Measurements from ENCODE around the gene NUP43. TPM values are rescaled to one million over a fixed set of nuclear protein-coding genes. Genes with fewer than 3 reads are reported as not detected.
"Not testable (repeated sequence)": the region's sequence is repeated elsewhere in the genome, so short reads cannot be mapped to it uniquely, and the experiment has no call there.

The NUP43 gene
- 10 to 100 TPM; 24.8 to 29.0 TPM for total RNA-seq
- long read RNA-seq, donor 1, partial matches to known transcripts, result 0 of 1 reads
- long read RNA-seq, donor 1, other reads (novel, unspliced or antisense), result 1 of 1 reads
- long read RNA-seq, donor 2, partial matches to known transcripts, result 0 of 7 reads
- long read RNA-seq, donor 2, other reads (novel, unspliced or antisense), result 4 of 7 reads

GRCh38 chr6:149746147-149746946, at the start of gene NUP43:
Gene NUP43, minus strand, starts transcription at chr6:149746529. Its CDS starts 34 bp downstream, at chr6:149746495.
- intact Hi-C loops (cut with DNase I), result no loop called here
- DNase-seq (ENCODE audit: low spot score), result peak; percentile 98

DNA sequence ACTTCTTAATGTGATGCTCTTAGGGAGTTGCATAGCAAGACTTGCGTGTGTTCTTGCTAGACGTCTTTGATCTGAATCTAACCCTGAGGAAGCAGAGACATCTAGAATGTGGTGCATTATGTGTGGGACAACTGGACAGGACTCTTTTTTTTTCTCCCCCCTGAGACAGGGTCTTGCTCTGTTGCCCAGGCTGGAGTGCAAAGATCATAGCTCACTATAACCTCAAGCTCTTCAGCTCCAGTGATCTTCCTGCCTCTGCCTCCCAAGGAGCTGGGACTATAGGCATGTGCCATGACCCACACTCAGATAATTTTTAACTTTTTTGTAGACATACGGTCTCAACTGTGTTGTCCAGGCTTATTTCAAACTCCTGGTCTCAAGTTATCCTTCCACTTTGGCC, 37.2 kb upstream of the NUP43 start:
- no peak for DNase-seq (ENCODE audit: low spot score)
- intact Hi-C loops (cut with DNase I), result no loop called here

GRCh38 chr6:149782337-149782736, 36.0 kb upstream of the NUP43 start:
- intact Hi-C loops (cut with DNase I), result no loop called here
- DNase-seq (ENCODE audit: low spot score), result no peak

- no peak for DNase-seq (ENCODE audit: low spot score)
- intact Hi-C loops (cut with DNase I), result no loop called here
Observed at GRCh38 chr6:149781715-149782114, 35.4 kb upstream of the NUP43 start.

DNA sequence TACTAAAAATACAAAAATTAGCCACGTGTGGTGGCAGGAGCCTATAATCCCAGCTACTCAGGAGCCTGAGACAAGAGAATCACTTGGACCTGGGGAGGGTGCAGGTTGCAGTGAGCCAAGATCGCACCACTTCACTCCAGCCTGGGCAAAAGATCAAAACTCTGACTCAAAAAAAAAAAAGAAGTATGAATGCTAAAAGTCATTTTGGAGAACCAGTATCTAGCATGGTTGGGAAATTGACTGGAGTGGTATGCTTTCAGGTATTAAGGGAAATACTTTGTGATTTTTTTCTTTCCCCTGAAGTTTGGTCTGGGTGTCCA, 33.3 kb upstream of the NUP43 start:
- intact Hi-C loops (cut with DNase I), result no loop called here
- DNase-seq (ENCODE audit: low spot score), result no peak

DNA sequence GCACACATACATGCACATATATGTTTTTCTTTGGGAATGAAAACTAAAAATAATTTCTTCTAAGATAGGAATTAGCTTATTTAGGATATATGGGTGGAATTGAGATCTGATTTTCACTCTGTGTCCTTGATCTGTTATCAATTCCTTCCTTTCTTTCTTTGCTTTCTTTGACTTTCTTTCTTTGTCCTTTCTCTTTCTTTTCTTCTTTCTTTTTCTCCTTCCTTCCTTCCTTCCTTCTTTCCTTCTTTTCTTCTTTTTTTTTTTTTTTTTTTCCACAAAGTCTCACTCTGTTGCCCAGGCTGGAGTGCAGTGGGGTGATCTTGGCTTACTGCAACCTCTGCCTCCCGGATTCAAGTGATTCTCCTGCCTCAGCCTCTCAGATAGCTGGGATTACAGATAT, 31.3 kb upstream of the NUP43 start:
- DNase-seq (ENCODE audit: low spot score), result no peak
- intact Hi-C loops (cut with DNase I), result no loop called here

GRCh38 chr6:149771925-149772324, 25.6 kb upstream of the NUP43 start:
- DNase-seq (ENCODE audit: low spot score), result no peak
- intact Hi-C loops (cut with DNase I), result no loop called here

GRCh38 chr6:149771185-149771584, 24.9 kb upstream of the NUP43 start:
- intact Hi-C loops (cut with DNase I), result no loop called here
- DNase-seq (ENCODE audit: low spot score), result no peak

DNA sequence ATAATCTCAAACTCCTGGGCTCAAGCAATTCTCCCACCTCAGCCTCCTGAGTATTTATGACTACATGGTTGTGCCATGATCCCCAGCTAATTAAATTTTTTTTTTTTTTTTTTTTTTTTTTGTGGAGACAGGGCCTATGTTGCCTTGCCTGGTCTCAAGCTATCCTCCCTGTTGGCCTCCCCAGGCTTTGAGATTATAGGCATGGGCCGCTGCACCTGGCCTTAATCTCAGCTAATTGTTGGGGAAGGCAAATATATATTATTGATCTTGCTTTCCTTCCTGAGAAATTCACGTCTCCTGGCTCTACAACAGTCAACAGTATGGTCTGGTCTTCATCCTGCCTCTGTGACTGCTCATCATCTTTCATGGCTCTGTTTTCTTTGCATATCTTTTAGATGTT, 23.3 kb upstream of the NUP43 start:
- intact Hi-C loops (cut with DNase I), result no loop called here
- DNase-seq (ENCODE audit: low spot score), result no peak

DNA sequence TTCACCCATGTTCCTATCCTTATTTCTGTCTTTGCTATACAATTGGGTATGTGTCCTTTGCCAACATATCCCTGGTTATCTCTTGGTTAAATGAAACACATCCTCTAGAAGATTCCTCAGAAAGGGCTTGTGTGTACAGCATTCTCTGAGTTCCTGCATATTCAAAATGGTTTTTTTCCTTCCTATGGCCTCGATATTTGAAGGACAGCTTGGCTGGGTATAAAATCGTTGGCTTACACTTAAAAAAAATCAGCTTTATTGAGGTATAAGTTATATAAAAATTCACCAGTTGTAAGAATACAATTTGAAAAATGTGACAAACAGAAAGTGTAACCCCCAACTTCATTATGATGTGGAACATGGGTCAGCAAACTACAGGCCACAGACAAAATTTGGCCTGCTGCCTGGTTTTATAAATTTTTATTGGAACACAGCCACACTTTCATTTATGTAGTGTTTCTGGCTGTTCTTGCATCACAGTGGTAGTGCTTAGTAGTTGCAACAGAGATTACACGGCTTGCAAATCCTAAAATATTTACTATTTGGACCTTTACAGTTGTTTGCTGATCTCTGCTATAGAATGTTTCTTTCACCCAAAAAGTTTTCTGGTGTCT, 19.9 kb upstream of the NUP43 start:
- no peak for DNase-seq (ENCODE audit: low spot score)
- intact Hi-C loops (cut with DNase I), result no loop called here

DNA sequence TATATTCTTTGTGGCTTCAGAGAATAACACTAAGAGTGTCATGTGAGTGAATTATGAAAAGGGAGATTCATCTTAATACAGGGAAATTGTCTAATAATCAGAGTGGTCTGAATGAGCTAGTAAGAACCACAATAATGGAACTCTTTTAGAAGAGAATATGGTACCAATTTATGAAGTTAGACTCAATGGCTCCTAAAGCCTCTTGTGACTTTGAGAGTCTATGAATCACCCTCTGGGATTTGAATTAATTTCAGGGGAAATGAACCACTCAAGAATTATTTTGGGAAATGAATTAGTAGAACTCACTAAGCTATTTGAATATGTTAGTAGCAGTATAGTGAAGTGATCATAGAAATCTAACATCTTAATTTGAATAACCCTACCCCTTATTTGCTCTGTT, 17.5 kb upstream of the NUP43 start:
- intact Hi-C loops (cut with DNase I), result loop anchor here in 1 of 2 donors (5.0 kb wide), 1 partner anchor 1197 kb away; no protein-coding TSS in a partner anchor
- no peak for DNase-seq (ENCODE audit: low spot score)

DNA sequence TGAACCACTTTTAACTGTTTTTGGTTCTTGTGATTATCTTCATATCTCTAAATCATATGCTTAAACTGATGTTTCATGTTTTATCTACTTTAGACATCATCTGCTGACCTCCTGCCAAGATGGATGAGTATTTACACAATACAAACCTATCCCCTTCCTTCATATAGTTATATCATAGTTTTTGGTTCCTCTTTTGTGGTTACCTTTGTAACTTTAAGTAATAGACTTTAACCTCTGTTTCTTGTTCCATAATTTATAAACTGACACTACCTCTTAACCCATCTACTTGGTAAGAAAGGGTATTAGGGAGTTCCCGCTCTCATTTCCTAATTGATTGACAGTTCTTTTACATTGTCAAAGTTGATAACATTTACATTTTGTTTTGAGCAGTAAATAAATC, 15.1 kb upstream of the NUP43 start:
- intact Hi-C loops (cut with DNase I), result loop anchor here in 1 of 2 donors (5.0 kb wide), 1 partner anchor 1194 kb away; no protein-coding TSS in a partner anchor
- no peak for DNase-seq (ENCODE audit: low spot score)

DNA sequence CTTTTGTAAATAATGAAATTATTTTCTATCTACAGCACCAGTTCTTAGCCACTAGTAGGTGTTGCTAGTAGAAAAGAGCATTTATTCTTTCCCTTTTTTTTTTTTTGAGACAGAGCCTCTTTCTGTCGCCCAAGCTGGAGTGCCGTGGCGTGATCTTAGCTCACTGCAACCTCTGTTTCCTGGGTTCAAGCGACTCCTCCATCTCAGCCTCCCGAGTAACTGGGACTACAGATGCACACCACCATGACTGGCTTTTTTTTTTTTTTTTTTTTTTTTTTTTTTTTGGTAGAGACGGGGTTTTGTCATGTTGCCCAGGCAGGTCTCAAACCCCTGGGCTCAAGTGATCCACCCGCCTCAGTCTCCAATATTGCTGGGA, 9.9 kb upstream of the NUP43 start:
- intact Hi-C loops (cut with DNase I), result no loop called here
- no peak for DNase-seq (ENCODE audit: low spot score)

GRCh38 chr6:149755300-149756260, 9.3 kb upstream of the NUP43 start:
- no peak for DNase-seq (ENCODE audit: low spot score)
- intact Hi-C loops (cut with DNase I), result no loop called here

GRCh38 chr6:149754548-149754947, 8.2 kb upstream of the NUP43 start:
- no peak for DNase-seq (ENCODE audit: low spot score)
- intact Hi-C loops (cut with DNase I), result no loop called here

DNA sequence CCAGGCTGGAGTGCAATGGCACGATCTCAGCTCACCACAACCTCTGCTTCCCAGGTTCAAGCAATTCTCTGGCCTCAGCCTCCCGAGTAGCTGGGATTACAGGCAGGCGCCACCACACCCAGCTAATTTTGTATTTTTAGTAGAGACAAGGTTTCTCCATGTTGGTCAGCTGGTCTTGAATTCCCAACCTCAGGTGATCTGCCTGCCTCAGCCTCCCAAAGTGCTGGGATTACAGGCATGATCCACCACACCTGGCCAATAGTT, 7.0 kb upstream of the NUP43 start:
- not testable (repeated sequence) for DNase-seq (ENCODE audit: low spot score)

DNA sequence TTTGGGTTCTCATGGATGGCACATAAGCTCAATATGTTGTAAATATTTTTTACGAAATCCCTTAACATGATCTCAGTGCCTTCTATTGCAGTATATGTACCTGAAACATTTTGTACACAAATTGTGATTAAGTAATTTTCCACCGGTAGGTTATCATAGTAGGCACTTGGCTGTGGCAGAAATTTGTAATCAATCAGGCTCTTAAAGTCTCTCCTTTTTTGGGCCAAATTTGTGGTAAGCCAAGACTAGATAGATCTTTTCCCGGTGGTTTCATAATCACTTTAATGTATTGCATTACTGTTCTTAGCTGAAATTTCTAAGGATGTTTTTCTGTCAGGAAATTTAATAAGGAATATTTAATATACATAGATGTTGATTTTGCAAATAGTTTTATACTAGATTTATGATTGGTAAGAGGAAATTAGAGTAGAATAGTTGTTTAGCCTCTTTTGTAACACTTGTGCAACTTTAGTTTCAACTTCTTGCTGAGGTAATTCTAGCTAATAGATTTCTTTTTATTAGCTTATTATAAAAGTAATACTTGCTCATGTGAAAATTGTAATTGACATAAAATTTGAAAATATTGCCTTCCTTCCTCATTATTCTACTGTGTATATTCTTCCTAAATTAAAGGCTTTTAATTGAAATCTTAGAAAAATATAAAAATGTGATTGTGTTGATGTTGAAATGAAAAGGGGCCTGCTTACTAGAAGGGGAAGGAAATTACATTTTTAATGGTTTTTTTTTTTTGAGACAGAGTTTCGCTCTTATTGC, 6.5 kb upstream of the NUP43 start:
- intact Hi-C loops (cut with DNase I), result no loop called here
- DNase-seq (ENCODE audit: low spot score), result no peak

More for the DNA sequence above, 7.0 kb upstream of the NUP43 start:
- intact Hi-C loops (cut with DNase I), result not testable (repeated sequence)

GRCh38 chr6:149751920-149752319, 5.6 kb upstream of the NUP43 start:
- intact Hi-C loops (cut with DNase I); DNase-seq (ENCODE audit: low spot score): not testable (repeated sequence)

- intact Hi-C loops (cut with DNase I), result no loop called here
- DNase-seq (ENCODE audit: low spot score), result no peak
Observed at GRCh38 chr6:149751239-149751638, 4.9 kb upstream of the NUP43 start.
